B cell (primary cell): Measurements from ENCODE around the gene SFMBT1.

Experiments used
- EZH2 ChIP-seq: IDR thresholded peaks from 2 replicates; pipeline ENCODE4 v1.6.1; 2012; ENCODE audit warnings: borderline replicate concordance, low read depth, mild to moderate bottlenecking, moderate library complexity, low read length; ENCODE audit not compliant: insufficient read depth, poor library complexity, severe bottlenecking
- TF ChIP-seq, protein P1 (sequence below): fragments of 200-600 bp; IDR thresholded peaks from one replicate; pipeline ENCODE4 v1.8.0; 2022; ENCODE audit warnings: antibody characterized with exemption, mild to moderate bottlenecking

DNA sequence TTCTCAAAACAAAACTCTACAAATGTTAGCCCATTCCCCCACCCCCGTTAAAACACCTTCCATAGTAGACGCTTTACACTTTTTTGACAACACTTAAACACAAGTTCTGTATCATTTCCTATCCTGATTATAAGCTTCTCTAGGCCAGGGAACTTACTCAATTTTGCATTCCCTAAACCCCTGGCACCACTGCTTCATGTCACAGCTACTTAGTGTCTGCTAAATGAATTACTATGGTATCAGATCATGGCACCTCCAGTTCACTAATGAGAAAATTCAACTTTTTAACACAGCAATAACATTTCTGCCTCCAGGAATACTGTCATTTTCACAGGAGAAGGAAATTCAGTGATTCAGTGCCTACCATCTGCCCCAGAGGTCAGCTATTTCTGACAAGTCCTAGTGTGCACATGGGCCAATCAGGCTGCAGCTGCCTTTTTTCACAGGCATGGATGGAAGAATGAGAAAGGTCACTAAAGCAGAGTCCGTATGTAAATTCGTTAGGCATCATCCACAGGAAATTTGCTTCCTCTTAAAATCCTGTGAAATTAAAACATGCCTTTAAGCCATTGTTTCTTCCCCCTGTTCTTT, 18.5 kb downstream of the SFMBT1 start:
- no peak for TF ChIP-seq EZH2
- TF ChIP-seq, protein P1, sequence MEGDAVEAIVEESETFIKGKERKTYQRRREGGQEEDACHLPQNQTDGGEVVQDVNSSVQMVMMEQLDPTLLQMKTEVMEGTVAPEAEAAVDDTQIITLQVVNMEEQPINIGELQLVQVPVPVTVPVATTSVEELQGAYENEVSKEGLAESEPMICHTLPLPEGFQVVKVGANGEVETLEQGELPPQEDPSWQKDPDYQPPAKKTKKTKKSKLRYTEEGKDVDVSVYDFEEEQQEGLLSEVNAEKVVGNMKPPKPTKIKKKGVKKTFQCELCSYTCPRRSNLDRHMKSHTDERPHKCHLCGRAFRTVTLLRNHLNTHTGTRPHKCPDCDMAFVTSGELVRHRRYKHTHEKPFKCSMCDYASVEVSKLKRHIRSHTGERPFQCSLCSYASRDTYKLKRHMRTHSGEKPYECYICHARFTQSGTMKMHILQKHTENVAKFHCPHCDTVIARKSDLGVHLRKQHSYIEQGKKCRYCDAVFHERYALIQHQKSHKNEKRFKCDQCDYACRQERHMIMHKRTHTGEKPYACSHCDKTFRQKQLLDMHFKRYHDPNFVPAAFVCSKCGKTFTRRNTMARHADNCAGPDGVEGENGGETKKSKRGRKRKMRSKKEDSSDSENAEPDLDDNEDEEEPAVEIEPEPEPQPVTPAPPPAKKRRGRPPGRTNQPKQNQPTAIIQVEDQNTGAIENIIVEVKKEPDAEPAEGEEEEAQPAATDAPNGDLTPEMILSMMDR: no peak
